Vagina (tissue), 2 donors: Measurements from ENCODE around the gene ASPDH.

Experiments used
- CTCF ChIP-seq, 3 experiments: fragments of 450-650 bp in 2 of 3; fragments of 200-600 bp in 1 of 3; sonication (generic) in 1 of 3; IDR thresholded peaks; one replicate each; pipeline ENCODE4 v1.5.1; 2017 to 2019; ENCODE audit warnings: antibody characterized with exemption in 3 of 3, mild to moderate bottlenecking in 2 of 3, moderate library complexity in 2 of 3
- POLR2A ChIP-seq, 2 donors: fragments of 450-650 bp; IDR thresholded peaks; one replicate each; pipeline ENCODE4 v1.6.1; 2017; ENCODE audit warnings: antibody characterized with exemption in 2 of 2, mild to moderate bottlenecking in 2 of 2, moderate library complexity in 2 of 2
- POLR2AphosphoS5 ChIP-seq, 2 donors: sonication (generic); formaldehyde crosslinking; IDR thresholded peaks; one replicate each; pipeline ENCODE4 v1.9.0; 2017; ENCODE audit warnings: antibody characterized with exemption in 2 of 2, mild to moderate bottlenecking in 2 of 2, low read depth in 1 of 2; ENCODE audit not compliant: insufficient read depth in 1 of 2

- TF ChIP-seq CTCF (IDR thresholded peaks at IDR 0.05): no peak
- no peak for TF ChIP-seq POLR2A (IDR thresholded peaks at IDR 0.05)
- no peak for TF ChIP-seq POLR2AphosphoS5 (IDR thresholded peaks at IDR 0.05; ENCODE audit: insufficient read depth in 1 of 2, low read depth in 1 of 2)
Observed at GRCh38 chr19:50500753-50501151, 13.0 kb downstream of the ASPDH start.
